ENCODE data around the gene ABCF2. TPM values are rescaled to one million over a fixed set of nuclear protein-coding genes. Genes with fewer than 3 reads are reported as not detected.

ABCF2 gene
- total RNA-seq, 1 experiment from 2014 or later = 82.5 TPM

DNA sequence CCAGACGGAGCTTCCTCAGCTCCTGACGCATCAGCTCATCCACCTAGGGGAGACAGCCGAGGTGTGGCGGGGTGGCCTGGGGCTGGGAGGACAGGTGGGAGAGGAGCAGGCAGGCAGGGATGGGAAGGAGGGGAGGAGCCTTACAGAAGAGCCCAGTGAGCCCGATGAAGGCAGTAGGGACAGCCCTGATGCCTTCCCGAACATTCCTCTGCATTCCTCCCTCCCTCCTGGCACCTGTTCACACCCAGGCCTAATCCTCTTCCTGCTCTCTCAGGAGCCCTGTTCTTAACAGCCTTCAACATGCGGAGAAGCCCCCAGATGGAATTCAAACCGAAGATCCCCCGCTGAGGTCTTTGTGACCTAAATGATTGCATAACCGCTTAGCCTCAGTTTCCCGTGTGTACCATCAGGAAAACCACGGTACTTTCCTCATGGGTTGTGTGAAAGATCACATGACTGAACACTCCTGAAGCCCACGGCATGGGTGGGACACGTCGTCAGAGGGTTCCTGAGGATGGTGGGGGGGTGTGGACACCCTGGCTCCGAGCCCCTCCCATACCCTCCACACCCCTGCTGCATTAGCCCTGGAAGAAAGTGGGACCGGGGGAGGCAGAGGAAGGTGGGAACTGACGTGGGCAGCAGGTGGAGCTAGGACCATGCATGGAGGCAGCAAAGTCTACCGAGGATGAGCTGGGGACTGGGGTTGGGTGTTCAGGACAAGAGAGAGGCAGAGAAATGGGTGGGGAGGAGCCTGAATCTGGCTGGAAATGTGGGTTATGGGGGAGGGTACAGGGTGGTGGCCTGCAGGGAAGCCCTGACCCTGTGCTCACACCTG is 31.2 kb downstream of the ABCF2 start:
- DNase-seq (ENCODE audit: low spot score) = no peak

DNA sequence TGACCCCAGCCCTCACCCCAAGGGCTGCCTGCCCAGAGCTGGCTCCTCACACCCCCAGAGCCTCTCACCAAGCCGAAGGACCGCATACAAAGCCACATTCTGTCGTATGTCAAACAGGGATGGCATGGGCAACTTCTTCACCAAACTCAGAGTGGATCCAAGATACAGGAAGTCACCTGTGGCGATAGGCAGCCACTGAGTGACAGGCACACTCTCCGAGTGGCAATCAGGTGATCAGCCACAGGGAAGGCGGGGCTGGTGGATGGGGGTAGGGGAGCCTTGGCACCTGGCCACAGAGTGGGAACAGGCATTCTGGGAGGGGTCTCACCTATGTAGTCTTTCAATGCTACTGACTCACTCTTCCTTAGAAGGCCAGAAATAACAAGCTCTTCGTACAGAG is 32.8 kb downstream of the ABCF2 start:
- DNase-seq (ENCODE audit: low spot score) = no peak

DNA sequence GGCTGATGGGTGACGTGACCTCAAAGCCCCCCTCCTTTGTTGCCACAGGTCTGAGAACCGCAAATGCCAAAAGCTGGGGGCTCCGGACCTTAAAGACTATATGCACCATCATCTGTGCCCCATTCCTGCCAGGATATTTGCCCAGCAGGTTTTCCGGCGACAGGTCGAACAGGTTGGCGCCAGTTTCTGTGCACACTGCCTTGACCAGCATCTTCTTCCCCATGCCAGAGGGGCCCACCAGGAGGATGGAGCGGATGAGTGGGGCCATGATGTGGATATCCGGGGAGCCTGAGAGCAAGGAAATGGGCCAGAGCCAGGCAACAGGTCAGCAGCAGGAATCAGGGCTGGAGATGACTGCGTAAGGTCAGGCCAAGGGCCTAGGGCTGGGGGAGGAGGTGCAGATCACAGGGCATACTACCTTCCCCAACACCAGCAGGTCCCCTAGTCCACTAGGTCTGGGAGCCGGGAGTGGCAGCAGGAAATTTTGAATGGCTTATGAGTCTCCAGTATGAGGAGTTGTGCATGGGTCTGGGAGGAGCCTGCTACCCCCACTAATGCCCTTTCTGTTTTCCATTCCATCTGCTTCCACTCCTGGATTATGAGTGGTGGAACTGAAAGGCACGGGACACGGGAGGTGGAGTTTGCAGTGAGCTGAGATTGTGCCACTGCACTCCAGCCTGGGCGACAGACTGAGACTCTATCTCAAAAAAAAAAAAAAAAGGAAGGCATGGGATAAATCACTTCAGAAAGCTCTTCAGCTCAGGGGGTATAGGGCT is 33.6 kb downstream of the ABCF2 start:
- no peak for DNase-seq (ENCODE audit: low spot score)

DNA sequence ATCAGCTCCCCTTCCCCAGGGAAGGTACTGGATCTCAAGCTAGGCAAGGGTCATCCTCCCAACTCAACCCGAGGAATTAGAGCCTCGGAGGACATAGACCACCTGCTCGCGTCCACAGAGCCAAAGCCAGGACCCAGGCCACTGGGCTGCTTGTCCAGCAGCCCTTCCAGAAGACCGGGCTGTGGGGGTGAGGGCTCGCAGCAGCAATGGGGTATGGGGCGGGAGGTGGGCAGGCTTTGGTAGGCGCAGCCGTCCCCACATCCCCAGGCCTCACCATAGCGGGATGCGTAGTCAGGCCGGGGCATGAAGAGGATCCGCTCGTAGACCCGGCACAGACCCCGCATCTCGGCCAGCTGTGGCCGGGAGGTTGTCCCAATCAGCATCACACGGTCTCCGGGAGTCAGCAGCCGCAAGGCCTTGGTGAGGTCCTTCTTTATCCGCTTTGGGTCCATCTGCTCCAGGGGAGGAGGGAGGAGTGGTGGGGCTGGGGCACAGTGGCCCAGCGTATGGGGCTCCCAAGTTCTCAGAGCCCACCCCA is 34.9 kb downstream of the ABCF2 start:
- no peak for DNase-seq (ENCODE audit: low spot score)

DNA sequence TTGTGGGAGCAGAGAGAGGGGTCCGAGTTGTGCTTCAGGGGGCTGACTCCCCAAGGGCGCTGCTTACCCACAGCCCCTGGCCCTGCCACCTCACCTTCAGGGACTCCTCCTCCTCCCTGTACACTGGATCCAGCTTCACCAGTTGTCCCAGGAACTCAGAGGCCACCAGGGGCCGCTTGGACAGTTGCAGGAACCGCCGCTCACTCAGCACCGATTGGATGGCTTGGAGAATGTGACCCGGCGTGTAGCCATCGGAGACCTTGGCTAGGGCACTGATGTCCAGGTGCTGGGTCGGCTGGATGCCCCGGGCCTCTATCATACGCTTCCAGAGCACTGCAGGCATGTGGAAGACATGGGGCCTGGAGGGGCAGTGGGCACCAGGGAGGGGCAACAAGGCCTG is 35.5 kb downstream of the ABCF2 start:
- peak; percentile 36 for DNase-seq (ENCODE audit: low spot score)

DNA sequence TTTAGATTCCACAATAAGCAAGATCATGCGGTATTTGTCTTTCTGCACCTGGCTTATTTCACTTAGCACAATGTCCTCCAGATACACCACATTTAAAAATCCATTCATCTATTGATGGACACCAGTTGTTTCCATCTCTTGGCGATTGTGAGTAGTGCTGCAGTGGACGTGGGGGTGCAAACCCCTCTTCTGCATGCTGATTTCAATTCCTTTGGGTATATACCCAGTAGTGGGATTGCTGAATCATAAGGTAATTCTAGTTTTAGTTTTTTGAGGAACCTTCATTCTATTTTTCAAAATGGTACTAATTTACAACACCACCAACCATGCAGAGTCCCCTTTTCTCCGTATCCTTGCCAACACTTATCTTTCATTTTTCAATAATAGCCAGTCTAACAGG is 38.0 kb downstream of the ABCF2 start:
- DNase-seq (ENCODE audit: low spot score) = no peak

DNA sequence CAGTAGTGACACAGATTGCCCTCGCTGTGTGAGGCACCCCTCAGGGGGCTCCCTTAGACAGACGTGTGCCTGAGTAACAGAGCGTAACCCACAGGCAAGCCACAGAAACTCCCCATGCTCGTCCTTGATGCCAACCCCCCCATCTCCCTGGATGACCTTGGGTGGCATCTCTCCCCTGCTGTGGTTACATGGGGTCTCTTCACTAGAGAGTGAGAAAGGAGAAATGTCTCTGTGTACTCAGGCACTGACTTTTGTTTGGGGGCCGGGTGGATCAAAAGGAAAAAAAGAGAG is 38.8 kb downstream of the ABCF2 start:
- DNase-seq (ENCODE audit: low spot score) = no peak

DNA sequence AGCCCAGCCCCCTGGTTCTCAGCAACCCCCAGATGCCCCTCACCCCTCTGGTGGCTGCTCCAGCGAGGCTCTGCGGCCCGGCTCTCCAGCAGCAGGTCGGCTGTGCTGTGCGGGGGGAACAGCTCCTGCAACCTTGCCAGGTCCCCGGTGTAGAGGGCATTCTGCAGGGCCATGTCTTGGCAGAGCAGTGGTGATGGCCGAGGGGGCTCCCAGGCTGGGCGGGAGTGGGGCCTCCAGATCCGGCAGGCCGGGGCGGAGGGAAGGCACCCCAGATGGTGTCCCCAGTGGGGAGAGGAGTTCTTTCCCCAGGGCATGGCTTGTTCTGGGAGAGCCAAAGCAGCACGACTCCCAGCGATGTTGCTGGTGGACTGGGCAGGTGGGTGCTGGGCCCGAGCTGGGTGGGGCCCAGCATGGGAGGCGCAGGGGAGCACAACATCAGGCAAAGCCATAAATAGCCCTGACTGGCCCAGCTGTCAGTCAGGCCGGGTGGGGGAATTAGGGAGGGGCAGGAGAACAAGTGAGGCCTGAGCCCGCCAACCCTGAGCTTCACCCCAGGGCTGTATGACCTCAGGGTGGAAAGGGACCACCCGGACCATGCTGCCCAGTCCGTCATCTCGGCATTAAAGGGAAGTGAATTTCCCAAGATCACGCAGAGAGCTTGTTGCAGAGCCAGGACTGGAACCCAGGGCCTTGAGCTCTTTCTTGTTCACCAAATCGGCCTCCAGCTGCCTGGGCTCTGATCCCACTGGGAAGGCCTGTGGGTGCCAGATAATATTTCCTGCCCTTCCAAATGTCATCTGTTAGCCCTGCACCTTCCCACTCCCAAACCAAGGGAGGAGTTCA is 39.4 kb downstream of the ABCF2 start:
- DNase-seq (ENCODE audit: low spot score) = no peak

DNA sequence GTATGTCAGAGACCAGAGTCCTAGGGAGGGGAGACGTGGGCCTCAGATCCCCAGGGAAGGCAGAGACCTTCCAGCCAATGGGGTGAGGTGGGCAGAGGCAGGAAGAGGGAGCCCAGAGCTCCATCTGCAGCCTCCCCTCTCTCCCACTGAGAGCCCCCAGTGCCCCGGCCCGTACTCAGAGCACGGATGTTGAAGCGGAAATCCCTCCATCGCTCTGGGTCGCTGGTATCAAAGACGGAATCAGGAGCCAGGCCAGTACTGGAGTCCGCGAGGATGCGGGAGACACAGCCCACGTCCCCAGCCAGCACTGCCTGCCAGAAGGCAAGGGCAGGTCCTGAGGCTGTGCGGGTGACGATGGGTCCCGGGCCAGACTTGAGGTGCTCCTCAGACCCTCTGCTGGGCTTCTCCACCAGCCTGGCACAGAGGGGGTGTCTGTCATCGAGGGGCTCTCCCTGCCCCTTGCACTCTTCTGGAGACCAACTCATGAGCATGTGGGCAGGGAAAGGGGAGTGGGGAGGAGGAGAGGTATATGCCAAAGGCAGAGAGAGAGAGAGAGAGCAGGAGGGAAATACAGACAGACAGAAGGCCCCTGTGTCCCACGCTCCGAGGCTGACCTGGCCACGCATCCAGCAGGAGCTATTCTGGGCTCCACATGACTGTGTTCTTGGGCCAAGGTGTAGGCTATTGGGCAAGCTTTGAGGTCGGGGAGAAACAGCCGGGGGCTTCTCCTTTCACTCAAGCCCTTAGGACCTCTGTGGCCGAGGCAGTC is 40.2 kb downstream of the ABCF2 start, which contains the start of gene ASB10:
ASB10 (minus strand) TSS at position 611 of the 769 bp plus-strand sequence; CDS start at position 491, 120 bp downstream.
- no peak for DNase-seq (ENCODE audit: low spot score)

DNA sequence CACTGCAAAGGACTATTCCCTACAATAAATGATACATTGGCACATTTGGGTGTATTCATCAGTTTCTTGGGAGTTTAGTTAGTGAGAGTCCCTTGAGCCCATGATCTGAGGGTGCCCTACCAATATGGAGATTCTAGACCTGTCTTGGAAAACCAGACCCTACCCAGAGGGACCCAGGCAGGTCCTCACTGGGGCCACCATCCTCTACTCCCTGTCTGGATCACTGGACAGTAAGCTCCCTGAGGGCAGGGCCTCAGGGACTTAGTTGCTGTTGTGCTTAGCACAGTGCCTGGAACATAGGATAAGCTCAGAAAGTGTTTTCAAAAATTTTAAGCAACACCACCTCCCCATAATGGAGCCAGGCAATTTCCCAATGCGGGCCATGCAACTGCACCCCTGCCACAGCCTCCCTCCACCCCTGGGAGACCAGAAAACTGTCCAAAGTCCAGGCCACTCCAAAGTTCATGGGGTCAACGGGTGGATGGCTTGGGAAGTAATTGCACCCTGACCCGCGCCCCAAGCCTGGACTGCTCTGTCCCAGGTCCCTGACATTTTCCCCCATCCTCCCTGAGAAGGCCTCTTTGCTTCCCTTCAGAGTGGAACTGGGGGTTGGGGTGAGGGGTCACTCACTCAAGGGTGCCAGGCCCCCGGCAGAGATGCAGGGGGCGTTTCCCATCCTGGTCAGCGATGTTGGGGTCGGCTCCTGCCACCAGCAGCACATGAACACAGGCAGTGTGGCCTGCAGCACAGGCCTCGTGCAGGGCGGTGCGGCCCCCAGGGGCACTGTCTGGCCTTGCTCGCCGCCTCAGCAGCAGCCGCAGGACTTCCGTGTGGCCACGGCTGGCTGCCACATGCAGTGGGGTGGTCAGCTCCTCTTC is 41.0 kb downstream of the ABCF2 start:
- DNase-seq (ENCODE audit: low spot score) = no peak

DNA sequence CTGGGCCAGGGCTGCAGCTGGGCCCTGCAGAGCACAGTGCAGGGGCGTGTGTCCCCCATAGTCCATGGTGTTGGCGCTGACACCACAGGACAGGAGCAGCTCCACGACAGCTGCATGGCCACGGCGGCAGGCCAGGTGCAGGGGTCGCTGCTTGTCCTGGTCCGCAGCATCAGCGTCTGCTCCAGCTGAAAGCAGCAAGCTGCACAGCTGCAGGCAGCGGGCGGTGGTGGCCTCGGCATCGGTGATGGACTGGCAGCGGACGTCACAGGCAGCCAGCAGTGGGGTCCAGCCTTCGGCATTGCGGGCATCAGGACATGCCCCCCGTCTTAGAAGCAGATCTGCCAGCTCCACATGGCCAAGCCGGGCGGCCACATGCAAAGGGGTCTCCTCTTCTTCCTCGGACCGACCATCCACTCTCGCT is 46.0 kb downstream of the ABCF2 start:
- no peak for DNase-seq (ENCODE audit: low spot score)

DNA sequence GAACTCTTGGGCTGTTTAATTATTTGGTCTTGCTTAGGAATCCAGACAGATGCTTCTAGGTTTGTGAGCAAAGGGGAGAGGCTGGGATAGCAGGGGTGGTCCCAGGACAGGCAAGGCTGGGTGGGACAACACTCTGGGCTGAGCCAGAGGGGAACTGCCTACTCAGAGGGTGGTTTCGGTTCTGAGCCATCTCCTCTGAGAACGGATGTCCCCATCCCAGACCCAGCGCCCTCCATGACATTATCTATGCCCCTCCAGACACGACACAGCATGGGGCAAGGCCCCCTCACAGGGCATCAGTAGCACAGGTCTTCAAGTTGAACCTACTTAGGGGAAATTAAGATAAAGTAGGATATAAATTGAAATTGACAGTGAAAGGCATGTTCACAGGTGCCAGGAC is 47.1 kb downstream of the ABCF2 start:
- no peak for DNase-seq (ENCODE audit: low spot score)

DNA sequence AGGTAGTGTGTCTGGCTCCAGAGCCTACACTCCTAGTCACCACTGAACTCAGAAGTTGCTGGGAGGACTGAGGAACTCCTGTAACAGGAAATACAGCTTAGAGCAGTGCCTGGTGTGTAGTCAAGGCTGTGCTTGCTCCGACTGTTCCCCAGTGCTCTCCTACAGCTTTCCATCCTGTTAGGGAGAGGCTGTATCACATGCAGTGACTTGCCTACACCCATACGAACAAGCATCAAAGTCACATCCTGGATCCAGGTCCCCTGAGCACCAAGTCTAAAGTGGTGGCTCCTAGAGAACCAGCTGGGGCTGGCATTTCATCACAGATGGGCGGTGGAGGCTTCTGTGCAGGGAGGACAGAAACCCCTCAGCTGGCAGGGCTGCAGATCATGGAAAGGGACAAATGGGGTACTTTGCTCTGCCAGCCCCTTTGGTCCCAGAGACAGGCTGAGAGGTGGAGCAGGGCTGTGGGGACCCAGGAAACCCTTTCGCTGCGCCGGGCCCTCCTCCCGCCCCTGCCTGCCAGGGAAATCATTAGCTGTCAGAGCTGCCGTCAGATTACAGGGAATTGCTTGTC is 47.6 kb downstream of the ABCF2 start:
- no peak for DNase-seq (ENCODE audit: low spot score)

DNA sequence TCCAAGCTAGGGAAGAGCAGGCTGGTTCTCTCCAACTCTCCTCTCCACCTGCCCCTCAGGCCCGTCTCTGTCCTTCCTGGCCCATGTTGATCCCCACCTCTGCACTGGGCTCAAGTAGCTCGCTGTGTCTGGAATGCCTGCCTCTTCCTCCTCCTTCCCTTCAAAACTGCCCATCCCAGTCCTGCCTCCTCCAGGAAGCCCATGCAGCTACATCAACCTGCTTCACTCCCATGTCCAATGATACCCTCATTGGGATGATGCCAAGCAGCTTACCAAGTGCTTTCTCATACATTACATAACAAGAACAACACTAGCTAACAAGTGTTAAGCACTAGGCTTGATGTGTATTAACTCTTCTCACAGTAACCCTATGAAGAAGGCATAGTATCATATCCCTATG is 48.2 kb downstream of the ABCF2 start:
- no peak for DNase-seq (ENCODE audit: low spot score)

DNA sequence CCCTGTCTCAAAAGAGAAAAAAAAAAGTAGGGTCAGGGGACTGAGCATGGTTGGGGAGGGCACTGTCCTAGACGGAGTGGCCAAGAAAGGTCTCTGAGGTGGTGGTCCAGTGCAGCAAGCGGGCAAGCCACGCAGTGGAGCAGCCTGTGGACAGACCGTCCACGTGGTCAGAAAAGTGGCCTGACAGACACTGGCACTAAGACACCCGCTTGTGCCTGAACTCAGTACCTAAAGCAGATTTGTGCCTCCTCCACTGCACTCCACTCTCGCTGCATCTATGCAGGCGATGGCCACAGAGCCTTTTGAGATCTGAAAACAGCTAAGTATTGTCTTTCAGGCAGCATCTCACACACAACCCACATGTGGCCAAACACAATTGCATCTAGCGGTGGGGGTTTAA is 48.8 kb downstream of the ABCF2 start:
- no peak for DNase-seq (ENCODE audit: low spot score)

DNA sequence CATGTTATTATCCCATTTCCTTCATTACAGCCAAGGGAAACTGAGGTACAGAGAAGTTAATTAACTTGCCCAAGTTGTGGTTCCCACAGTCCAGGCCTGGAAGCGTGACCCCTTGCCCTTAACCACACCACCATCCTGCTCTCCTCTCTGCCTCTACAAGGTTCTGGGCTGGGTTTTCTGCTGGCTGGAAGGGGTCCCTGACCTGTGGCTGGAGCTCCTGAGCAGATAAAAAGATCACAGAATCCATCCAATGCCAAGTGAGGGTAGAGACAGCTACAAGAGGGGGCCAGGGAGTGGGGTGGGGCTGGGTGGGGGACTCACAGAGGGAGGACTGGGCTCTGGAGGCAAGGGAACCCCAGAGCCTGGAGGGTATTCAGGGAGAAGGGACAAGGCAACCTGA is 49.7 kb downstream of the ABCF2 start:
- no peak for DNase-seq (ENCODE audit: low spot score)

DNA sequence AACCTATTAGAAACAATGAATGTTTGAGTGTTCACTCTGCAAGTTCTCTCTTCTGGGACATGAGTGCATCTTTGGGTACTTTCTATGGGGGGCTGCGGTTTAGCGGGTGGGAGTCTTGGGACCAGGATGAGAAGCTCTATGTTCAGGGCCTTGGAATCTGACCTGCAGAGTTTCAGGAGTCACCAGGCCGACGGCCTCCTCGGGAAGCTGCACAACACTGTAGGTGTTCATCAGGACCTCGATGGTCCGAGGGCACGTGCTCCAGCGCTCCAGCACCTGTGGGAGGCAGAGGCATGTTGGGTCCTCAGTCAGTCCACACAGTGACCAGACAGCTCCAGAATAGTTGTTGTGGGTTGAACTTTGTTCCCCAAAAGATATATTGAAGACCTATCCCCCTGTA is 50.6 kb downstream of the ABCF2 start:
- no peak for DNase-seq (ENCODE audit: low spot score)

DNA sequence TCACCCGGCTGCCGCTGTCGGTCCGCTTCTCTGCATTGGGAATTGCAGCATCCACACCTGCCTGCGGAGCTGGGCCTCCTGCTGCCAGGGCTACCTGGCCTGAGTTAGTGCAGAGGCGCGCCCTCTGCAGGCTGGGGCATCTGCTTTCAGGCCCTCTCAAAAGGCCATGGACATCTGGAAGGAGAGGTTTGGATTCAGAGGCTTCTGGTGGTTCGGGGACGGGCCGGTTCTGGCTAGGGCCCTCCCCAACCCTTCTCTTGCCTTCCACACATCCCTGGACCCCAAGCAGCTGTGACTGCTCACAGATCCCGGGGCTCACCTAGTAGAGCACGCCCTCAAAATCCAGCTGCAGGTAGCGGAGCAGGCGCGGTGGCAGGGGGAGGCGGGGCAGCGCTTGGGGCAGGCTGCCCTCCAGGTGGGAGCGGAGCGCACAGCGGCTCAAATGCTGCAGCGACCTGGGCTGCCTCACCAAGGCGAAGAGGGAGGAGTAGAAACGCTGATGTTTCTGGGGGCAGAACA is 51.2 kb downstream of the ABCF2 start:
- no peak for DNase-seq (ENCODE audit: low spot score)

DNA sequence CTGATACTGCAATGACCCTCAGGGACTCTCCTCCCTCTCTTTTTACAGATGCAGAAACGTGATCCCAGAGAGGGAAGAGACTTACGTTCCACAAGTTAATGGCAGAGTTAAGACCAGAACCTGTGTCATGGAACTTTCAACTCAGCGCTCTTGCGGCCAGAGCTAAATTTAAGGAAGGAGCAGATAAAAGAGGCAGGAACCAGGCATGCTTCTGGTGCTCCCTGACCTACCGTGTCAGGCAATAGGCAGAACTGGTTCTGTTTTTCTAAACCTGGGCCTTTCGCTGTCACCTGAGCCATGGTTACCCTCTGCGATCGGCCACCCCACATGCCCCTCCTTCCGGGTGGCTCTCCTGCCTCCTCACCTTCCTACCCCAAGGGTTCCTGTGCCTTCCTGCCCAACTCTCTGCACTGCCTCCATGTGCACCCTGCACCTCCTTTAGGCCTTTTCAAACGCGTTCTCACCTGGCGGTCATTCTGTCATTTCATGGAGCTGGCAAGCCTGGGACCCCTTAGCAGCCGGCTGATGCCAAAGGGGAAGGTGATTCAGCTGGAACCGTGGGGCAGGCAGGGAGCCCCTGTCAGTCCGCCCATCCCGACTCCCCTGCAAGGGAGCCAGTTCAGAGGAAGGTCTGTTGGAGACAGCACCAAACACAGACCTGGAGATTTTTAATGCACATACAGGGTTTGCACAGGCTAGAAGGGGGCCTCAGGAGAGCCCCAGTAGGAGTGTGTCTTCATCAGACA is 51.8 kb downstream of the ABCF2 start:
- no peak for DNase-seq (ENCODE audit: low spot score)
